Measurements from ENCODE around the gene IL21R.

- TF ChIP-seq CTCF (IDR thresholded peaks at IDR 0.05) (no peak), POLR2A (IDR thresholded peaks at IDR 0.05) (no peak)
Observed at GRCh38 chr16:27361987-27362386, 40.0 kb upstream of the IL21R start.

Data from heart left ventricle (tissue), 13 donors.